Measurements from ENCODE around the gene PTCD2.
A peak's percentile ranks its signal among the peaks of the same experiment; 100 is the strongest.

Gene PTCD2

GRCh38 chr5:72347801-72348308 is 27.7 kb downstream of the PTCD2 start:
- DNase-seq (ENCODE audit: low read depth in 3 of 3): peak in 1 of 3 donors; percentile 3

- no peak for DNase-seq (ENCODE audit: low read depth in 3 of 3)
Measured at GRCh38 chr5:72351376-72351775, 31.2 kb downstream of the PTCD2 start.

GRCh38 chr5:72352616-72353015 is 32.4 kb downstream of the PTCD2 start:
- DNase-seq (ENCODE audit: low read depth in 3 of 3): no peak

- DNase-seq (ENCODE audit: low read depth in 3 of 3): no peak
Measured at GRCh38 chr5:72353046-72353445, 32.9 kb downstream of the PTCD2 start.

GRCh38 chr5:72355706-72356299 is 35.6 kb downstream of the PTCD2 start:
- no peak for DNase-seq (ENCODE audit: low read depth in 3 of 3)

GRCh38 chr5:72356361-72356760 is 36.2 kb downstream of the PTCD2 start:
- DNase-seq (ENCODE audit: low read depth in 3 of 3): no peak

GRCh38 chr5:72358925-72359324 is 38.8 kb downstream of the PTCD2 start:
- DNase-seq (ENCODE audit: low read depth in 3 of 3): no peak

GRCh38 chr5:72359886-72360285 is 39.7 kb downstream of the PTCD2 start:
- DNase-seq (ENCODE audit: low read depth in 3 of 3): no peak

- DNase-seq (ENCODE audit: low read depth in 3 of 3): no peak
Measured at GRCh38 chr5:72363166-72363802, 43.1 kb downstream of the PTCD2 start.

GRCh38 chr5:72364171-72364570 is 44.0 kb downstream of the PTCD2 start:
- DNase-seq (ENCODE audit: low read depth in 3 of 3): no peak

GRCh38 chr5:72364951-72365350 is 44.8 kb downstream of the PTCD2 start:
- DNase-seq (ENCODE audit: low read depth in 3 of 3): no peak

GRCh38 chr5:72366324-72366976 is 46.3 kb downstream of the PTCD2 start:
- DNase-seq (ENCODE audit: low read depth in 3 of 3): peak in 1 of 3 donors; percentile 20

- no peak for DNase-seq (ENCODE audit: low read depth in 3 of 3)
Measured at GRCh38 chr5:72368271-72368670, 48.1 kb downstream of the PTCD2 start.

- no peak for DNase-seq (ENCODE audit: low read depth in 3 of 3)
Measured at GRCh38 chr5:72369301-72369700, 49.1 kb downstream of the PTCD2 start.

- no peak for DNase-seq (ENCODE audit: low read depth in 3 of 3)
Measured at GRCh38 chr5:72369711-72370110, 49.5 kb downstream of the PTCD2 start.

GRCh38 chr5:72372331-72372730 is 52.2 kb downstream of the PTCD2 start:
- DNase-seq (ENCODE audit: low read depth in 3 of 3): no peak

GRCh38 chr5:72372923-72373322 is 52.8 kb downstream of the PTCD2 start:
- no peak for DNase-seq (ENCODE audit: low read depth in 3 of 3)

- no peak for DNase-seq (ENCODE audit: low read depth in 3 of 3)
Measured at GRCh38 chr5:72374844-72375243, 54.7 kb downstream of the PTCD2 start.

- DNase-seq (ENCODE audit: low read depth in 3 of 3): no peak
Measured at GRCh38 chr5:72376381-72376780, 56.2 kb downstream of the PTCD2 start.

- DNase-seq (ENCODE audit: low read depth in 3 of 3): no peak
Measured at GRCh38 chr5:72377910-72378638, 57.9 kb downstream of the PTCD2 start.

GRCh38 chr5:72378639-72379289 is 58.6 kb downstream of the PTCD2 start:
- no peak for DNase-seq (ENCODE audit: low read depth in 3 of 3)

- DNase-seq (ENCODE audit: low read depth in 3 of 3): no peak
Measured at GRCh38 chr5:72379936-72380335, 59.8 kb downstream of the PTCD2 start.
